ENCODE results near the gene PTX3. TPM values are rescaled to one million over a fixed set of nuclear protein-coding genes. Genes with fewer than 3 reads are reported as not detected.

The PTX3 gene
- total RNA-seq, 1 donor from 2014 or later: 6.1 TPM

DNA sequence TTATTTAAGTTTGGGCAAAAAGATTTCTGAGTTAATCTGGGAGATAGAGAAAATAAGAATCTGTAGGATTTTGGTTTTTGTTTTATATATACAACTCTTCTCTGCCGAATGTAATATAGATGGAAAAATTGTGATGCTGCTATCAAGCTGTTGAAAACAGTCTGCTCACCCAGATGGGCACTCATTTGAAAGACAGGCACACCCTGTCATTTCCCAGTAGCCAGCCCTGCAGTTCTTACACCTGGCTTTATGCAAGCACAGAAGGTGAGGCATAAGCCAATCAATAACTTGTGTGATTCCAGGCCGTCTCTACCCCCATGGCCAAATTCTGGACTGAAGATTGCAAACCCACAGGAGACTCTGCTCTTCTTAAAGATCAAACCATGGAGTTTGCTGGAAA lies 27.1 kb upstream of the PTX3 start:
- no peak overlapping the region for H3K4me3 ChIP-seq (ENCODE audit: low read depth, low read length)
- TF ChIP-seq, protein P1, sequence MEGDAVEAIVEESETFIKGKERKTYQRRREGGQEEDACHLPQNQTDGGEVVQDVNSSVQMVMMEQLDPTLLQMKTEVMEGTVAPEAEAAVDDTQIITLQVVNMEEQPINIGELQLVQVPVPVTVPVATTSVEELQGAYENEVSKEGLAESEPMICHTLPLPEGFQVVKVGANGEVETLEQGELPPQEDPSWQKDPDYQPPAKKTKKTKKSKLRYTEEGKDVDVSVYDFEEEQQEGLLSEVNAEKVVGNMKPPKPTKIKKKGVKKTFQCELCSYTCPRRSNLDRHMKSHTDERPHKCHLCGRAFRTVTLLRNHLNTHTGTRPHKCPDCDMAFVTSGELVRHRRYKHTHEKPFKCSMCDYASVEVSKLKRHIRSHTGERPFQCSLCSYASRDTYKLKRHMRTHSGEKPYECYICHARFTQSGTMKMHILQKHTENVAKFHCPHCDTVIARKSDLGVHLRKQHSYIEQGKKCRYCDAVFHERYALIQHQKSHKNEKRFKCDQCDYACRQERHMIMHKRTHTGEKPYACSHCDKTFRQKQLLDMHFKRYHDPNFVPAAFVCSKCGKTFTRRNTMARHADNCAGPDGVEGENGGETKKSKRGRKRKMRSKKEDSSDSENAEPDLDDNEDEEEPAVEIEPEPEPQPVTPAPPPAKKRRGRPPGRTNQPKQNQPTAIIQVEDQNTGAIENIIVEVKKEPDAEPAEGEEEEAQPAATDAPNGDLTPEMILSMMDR (conservative IDR thresholded peaks at IDR 0.05; ENCODE audit: low read depth, low read length): no peak
- no peak for DNase-seq (ENCODE audit: low read depth)

- TF ChIP-seq, protein P1 (conservative IDR thresholded peaks at IDR 0.05; ENCODE audit: low read depth, low read length): no peak
- no peak overlapping the region for H3K4me3 ChIP-seq (ENCODE audit: low read depth, low read length)
Observed at GRCh38 chr3:157410945-157411344, 25.7 kb upstream of the PTX3 start.

DNA sequence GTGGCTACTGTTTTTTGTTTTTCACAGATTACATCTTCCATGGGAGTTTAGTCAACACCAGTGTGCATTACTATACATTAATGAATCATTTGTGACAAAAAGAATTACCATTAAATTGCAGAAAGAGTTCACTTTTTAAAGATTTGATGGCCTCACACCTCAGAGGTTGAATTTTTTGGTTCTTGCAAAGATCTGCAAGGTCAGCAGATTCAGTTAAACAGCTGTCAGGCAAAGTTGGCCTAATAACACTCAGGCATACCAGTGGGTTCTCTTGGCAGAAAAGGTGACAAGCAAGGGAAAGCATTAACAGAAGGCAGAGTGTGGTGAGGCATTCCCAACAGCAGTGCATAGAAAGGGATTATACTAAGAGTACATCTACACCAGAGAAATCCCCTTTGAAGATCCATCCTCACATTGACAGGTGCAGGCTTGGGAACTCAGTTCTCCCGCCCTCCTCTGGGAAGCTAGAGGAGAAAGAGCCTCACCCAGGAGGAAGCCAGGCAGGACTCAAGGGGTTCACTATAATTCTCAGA lies 24.3 kb upstream of the PTX3 start:
- H3K4me3 ChIP-seq (ENCODE audit: low read depth, low read length): no peak overlapping the region
- TF ChIP-seq, protein P1 (conservative IDR thresholded peaks at IDR 0.05; ENCODE audit: low read depth, low read length): no peak
- DNase-seq (ENCODE audit: low read depth): no peak

More at GRCh38 chr3:157410945-157411344, 25.7 kb upstream of the PTX3 start:
- no peak for DNase-seq (ENCODE audit: low read depth)

- no peak overlapping the region for H3K4me3 ChIP-seq (ENCODE audit: low read depth, low read length)
- TF ChIP-seq, protein P1 (conservative IDR thresholded peaks at IDR 0.05; ENCODE audit: low read depth, low read length): no peak
- DNase-seq (ENCODE audit: low read depth): no peak
Observed at GRCh38 chr3:157414861-157415260, 21.8 kb upstream of the PTX3 start.

DNA sequence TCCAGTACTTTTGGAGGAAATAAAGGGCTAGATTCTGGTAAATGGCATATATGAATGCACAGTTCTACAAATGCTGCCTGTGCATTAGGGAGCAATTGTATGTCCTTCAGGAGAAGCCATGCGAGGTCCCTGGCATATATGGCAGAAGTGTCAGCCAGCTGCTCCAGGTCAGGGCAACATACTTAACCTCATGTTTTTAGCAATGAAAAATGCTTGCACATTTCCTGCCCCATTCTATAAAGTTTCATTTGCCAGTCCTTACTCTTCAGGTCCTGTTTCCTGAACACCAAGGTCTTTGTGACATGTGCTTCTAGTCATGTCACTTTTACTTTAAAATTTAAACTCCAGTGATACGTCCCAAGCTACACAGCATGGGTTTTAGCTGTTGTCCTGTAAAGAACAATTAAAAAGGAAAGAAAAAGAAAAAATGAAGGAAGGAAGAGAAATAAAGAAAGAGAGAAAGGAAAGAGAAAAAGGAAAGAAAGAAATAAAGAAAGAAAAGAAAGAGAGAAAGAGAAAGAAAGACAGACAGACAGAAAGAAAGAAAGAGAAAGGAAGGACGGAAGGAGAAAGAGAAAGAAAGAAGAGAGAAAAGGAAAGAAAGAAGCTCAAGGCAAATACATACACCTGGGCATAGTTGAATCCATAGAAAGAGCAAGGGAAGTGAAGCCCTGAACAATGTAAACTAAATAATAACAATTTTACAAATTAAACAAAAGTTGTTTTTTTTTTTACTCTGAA lies 20.1 kb upstream of the PTX3 start:
- H3K4me3 ChIP-seq (ENCODE audit: low read depth, low read length): no peak overlapping the region
- no peak for DNase-seq (ENCODE audit: low read depth)
- TF ChIP-seq, protein P1 (conservative IDR thresholded peaks at IDR 0.05; ENCODE audit: low read depth, low read length): no peak

DNA sequence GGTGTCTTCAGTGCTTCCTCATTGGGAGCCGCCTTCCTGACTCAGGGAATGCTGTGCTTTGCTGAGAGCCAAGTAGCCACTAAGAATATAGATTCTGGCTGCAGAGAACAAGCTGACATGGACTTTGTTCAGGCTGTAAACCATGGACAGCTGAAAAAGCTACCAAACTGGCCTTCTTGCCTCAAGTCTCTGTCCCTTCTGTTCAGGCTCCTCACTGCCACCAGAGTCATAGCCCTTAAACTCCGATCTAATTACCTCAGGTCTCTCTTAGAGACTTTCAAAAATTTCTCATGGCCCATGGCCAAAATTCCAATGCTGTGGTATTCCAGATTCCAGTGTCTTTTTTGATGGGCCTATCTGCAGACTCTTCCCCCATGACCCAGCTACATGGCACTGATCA lies 19.4 kb upstream of the PTX3 start:
- no peak for DNase-seq (ENCODE audit: low read depth)
- TF ChIP-seq, protein P1 (conservative IDR thresholded peaks at IDR 0.05; ENCODE audit: low read depth, low read length): no peak
- no peak overlapping the region for H3K4me3 ChIP-seq (ENCODE audit: low read depth, low read length)

DNA sequence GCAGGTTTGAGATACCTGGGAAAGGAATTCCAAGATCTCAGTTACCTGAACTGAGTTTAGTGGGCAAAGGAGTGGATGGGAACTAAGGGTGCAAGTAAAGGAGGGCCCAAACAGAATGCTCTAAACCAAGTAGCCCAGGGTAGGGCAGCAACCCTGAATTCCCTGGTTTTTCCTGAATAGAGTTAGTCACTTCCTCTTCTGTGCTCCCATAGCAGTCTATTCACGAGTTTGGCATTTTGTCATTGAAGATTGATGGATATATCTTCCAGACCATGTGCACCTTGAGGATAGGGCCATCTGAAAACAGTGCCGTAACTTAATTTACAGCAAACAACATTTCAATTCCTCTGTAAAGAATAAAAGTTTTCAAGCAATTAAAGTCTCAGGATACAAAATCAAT lies 18.5 kb upstream of the PTX3 start:
- no peak for DNase-seq (ENCODE audit: low read depth)
- H3K4me3 ChIP-seq (ENCODE audit: low read depth, low read length): no peak overlapping the region
- TF ChIP-seq, protein P1 (conservative IDR thresholded peaks at IDR 0.05; ENCODE audit: low read depth, low read length): no peak
